IPS-20b (cell line): ENCODE results near the gene PLOD2.

Experiments used
- H3K27ac ChIP-seq: one replicate; pipeline ENCODE4 v1.5.1; 2013; ENCODE audit warnings: low read length
- H3K27me3 ChIP-seq: 2 replicates; pipeline ENCODE4 v1.6.1; 2013; ENCODE audit warnings: mild to moderate bottlenecking, low read length, inconsistent platforms; ENCODE audit not compliant: insufficient read depth
- H3K36me3 ChIP-seq: 2 replicates; pipeline ENCODE4 v1.6.1; 2013; ENCODE audit warnings: low read depth, mild to moderate bottlenecking, inconsistent platforms, low read length, moderate library complexity; ENCODE audit not compliant: insufficient read depth
- H3K4me1 ChIP-seq: 2 replicates; pipeline ENCODE4 v1.6.1; 2013; ENCODE audit warnings: mild to moderate bottlenecking, control low read depth, inconsistent platforms, low read length, moderate library complexity; ENCODE audit not compliant: insufficient read depth
- H3K4me3 ChIP-seq: 2 replicates; pipeline ENCODE4 v1.5.1; 2013; ENCODE audit warnings: mild to moderate bottlenecking, low read length, inconsistent platforms
- H3K9ac ChIP-seq: 2 replicates; pipeline ENCODE4 v1.6.1; 2013; ENCODE audit warnings: low read depth, mild to moderate bottlenecking, inconsistent platforms, low read length, moderate library complexity
- H3K9me3 ChIP-seq: 2 replicates; pipeline ENCODE4 v1.6.1; 2013; ENCODE audit warnings: mild to moderate bottlenecking, low read depth, low read length, inconsistent platforms; ENCODE audit not compliant: insufficient read depth

Gene PLOD2

DNA sequence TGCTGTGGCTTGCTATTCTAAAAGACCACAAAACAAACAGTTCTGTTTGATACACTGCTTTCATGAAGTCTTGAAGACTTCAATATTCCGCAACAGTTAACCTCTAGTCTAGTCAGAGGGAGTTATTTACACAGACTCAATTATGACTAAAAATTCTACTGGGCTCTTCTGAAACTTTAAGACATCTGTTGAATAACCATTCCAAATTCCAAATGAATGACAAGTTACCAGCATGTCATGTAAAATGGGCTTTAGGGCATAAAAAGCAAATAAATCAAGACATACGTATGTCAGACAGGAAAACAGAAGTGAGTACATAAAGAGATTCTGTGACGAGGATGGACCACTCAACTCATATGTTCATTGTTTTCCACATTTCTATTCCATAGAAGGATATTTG, 93.9 kb downstream of the PLOD2 start:
- no peaks in the 10 kb centered on the region for H3K27me3 ChIP-seq
- H3K9me3 ChIP-seq: no peaks in the 10 kb centered on the region
- H3K36me3 ChIP-seq: no peaks in the 10 kb centered on the region
- no peak overlapping the region for H3K4me3 ChIP-seq
- H3K27ac ChIP-seq: no peak overlapping the region
- no peak overlapping the region for H3K9ac ChIP-seq
- 0 out of 2 replicates have a peak, but pooled peaks cover 2% of the 10 kb centered on the region for H3K4me1 ChIP-seq

- no peaks in the 10 kb centered on the region for H3K9me3 ChIP-seq
- H3K4me1 ChIP-seq: no peaks in the 10 kb centered on the region
- no peaks in the 10 kb centered on the region for H3K27me3 ChIP-seq
- no peak overlapping the region for H3K9ac ChIP-seq
- H3K36me3 ChIP-seq: no peaks in the 10 kb centered on the region
- no peak overlapping the region for H3K4me3 ChIP-seq
- H3K27ac ChIP-seq: no peak overlapping the region
Observed at GRCh38 chr3:146065573-146066006, 95.4 kb downstream of the PLOD2 start.

- Histone ChIP-seq H3K9me3 (no peaks in the 10 kb centered on the region), H3K27ac (no peak overlapping the region), H3K9ac (no peak overlapping the region), H3K36me3 (no peaks in the 10 kb centered on the region), H3K4me1 (no peaks in the 10 kb centered on the region; the same call in 1 of the 2 replicates), H3K4me3 (no peak overlapping the region), H3K27me3 (no peaks in the 10 kb centered on the region)
Observed at GRCh38 chr3:146058241-146058640, 102.7 kb downstream of the PLOD2 start.

DNA sequence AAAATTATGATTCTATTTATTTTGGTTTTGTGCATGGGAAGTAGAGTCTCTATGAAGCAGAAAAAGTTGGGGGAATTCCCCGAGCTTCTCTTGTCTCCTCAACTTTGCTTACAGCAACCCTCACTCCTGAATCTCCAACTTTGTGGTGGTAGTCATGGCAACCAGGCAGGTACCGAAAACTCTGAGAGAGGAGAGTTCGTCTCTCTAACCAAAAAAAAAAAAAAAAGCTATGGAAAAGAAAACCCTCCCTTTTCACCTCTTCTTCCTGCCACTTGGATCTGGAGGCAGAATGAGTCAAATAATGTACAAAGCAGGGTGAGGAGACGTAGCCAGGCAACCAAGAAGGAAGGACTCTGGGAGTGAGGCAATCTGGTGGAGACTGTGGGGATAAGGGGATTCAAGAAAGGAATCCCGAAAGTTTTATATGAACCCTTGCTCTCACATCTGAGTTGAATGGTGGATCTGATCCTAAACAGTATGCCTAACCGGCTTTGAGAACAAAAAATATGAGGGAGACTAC, 108.1 kb downstream of the PLOD2 start:
- Histone ChIP-seq H3K4me1 (no peaks in the 10 kb centered on the region; the same call in 1 of the 2 replicates), H3K27ac (no peak overlapping the region), H3K27me3 (no peaks in the 10 kb centered on the region)

GRCh38 chr3:146052056-146052790, 108.8 kb downstream of the PLOD2 start:
- H3K4me1 ChIP-seq: no peaks in the 10 kb centered on the region
- H3K9me3 ChIP-seq: no peaks in the 10 kb centered on the region
- H3K9ac ChIP-seq: no peak overlapping the region
- no peaks in the 10 kb centered on the region for H3K36me3 ChIP-seq
- H3K27me3 ChIP-seq: no peaks in the 10 kb centered on the region
- no peak overlapping the region for H3K27ac ChIP-seq
- H3K4me3 ChIP-seq: no peak overlapping the region

More for the DNA sequence above, 108.1 kb downstream of the PLOD2 start:
- Histone ChIP-seq H3K4me3 (no peak overlapping the region), H3K9ac (no peak overlapping the region), H3K36me3 (no peaks in the 10 kb centered on the region), H3K9me3 (no peaks in the 10 kb centered on the region)

DNA sequence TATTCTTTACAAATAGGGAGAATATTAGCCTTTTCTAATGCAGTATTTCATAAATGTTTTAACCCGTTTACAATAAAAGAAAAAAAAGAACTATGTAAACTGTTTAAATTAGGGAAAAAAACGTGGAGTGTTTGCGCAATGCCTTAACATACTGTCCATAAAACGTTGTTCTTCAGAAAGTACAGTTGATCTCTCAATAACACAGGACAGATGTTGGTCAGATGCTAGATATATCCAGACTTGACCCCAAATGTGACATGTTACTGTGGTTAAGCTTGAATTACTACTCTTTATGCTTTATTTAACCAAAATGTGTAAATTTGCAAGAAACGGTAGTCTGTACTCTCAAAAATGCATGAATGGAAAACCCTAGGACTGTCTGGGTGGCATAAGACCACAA, 110.3 kb downstream of the PLOD2 start:
- no peak overlapping the region for H3K9ac ChIP-seq
- H3K27ac ChIP-seq: no peak overlapping the region
- no peaks in the 10 kb centered on the region for H3K4me1 ChIP-seq
- no peaks in the 10 kb centered on the region for H3K36me3 ChIP-seq
- no peaks in the 10 kb centered on the region for H3K27me3 ChIP-seq
- no peak overlapping the region for H3K4me3 ChIP-seq
- no peaks in the 10 kb centered on the region for H3K9me3 ChIP-seq

GRCh38 chr3:146047485-146047884, 113.5 kb downstream of the PLOD2 start:
- Histone ChIP-seq H3K36me3 (no peaks in the 10 kb centered on the region), H3K27me3 (no peaks in the 10 kb centered on the region), H3K9me3 (no peaks in the 10 kb centered on the region)

GRCh38 chr3:146044046-146044445, 116.9 kb downstream of the PLOD2 start:
- H3K27me3 ChIP-seq: no peaks in the 10 kb centered on the region
- H3K9me3 ChIP-seq: no peaks in the 10 kb centered on the region
- no peaks in the 10 kb centered on the region for H3K4me1 ChIP-seq
- no peak overlapping the region for H3K9ac ChIP-seq
- no peak overlapping the region for H3K27ac ChIP-seq
- no peak overlapping the region for H3K4me3 ChIP-seq
- H3K36me3 ChIP-seq: no peaks in the 10 kb centered on the region

More at GRCh38 chr3:146047485-146047884, 113.5 kb downstream of the PLOD2 start:
- Histone ChIP-seq H3K9ac (no peak overlapping the region), H3K4me3 (no peak overlapping the region), H3K4me1 (no peaks in the 10 kb centered on the region), H3K27ac (no peak overlapping the region)

- H3K27me3 ChIP-seq: no peaks in the 10 kb centered on the region
- H3K36me3 ChIP-seq: no peaks in the 10 kb centered on the region
- H3K27ac ChIP-seq: no peak overlapping the region
- H3K4me1 ChIP-seq: no peaks in the 10 kb centered on the region
- H3K4me3 ChIP-seq: no peak overlapping the region
- no peak overlapping the region for H3K9ac ChIP-seq
- H3K9me3 ChIP-seq: no peaks in the 10 kb centered on the region
Observed at GRCh38 chr3:146040630-146041029, 120.4 kb downstream of the PLOD2 start.

GRCh38 chr3:146037697-146038096, 123.3 kb downstream of the PLOD2 start:
- Histone ChIP-seq H3K4me1 (peaks cover 4% of the 10 kb centered on the region; the same call in 1 of the 2 replicates), H3K9me3 (no peaks in the 10 kb centered on the region), H3K4me3 (no peak overlapping the region), H3K9ac (no peak overlapping the region), H3K27ac (no peak overlapping the region), H3K27me3 (no peaks in the 10 kb centered on the region), H3K36me3 (no peaks in the 10 kb centered on the region)

GRCh38 chr3:146036281-146036680, 124.7 kb downstream of the PLOD2 start:
- Histone ChIP-seq H3K4me1 (peaks cover 9% of the 10 kb centered on the region), H3K4me3 (no peak overlapping the region), H3K9me3 (no peaks in the 10 kb centered on the region), H3K27me3 (no peaks in the 10 kb centered on the region), H3K9ac (no peak overlapping the region), H3K27ac (no peak overlapping the region), H3K36me3 (no peaks in the 10 kb centered on the region)

GRCh38 chr3:146035366-146035765, 125.6 kb downstream of the PLOD2 start:
- Histone ChIP-seq H3K36me3 (no peaks in the 10 kb centered on the region), H3K4me3 (no peak overlapping the region)

More at GRCh38 chr3:146035366-146035765, 125.6 kb downstream of the PLOD2 start:
- Histone ChIP-seq H3K27ac (no peak overlapping the region), H3K9ac (no peak overlapping the region), H3K4me1 (peaks cover 9% of the 10 kb centered on the region), H3K27me3 (no peaks in the 10 kb centered on the region), H3K9me3 (no peaks in the 10 kb centered on the region; the same call in 1 of the 2 replicates)
